Keratinocyte (primary cell): Measurements from ENCODE around the gene CR1L.
"Not testable (repeated sequence)": the region's sequence is repeated elsewhere in the genome, so short reads cannot be mapped to it uniquely, and the experiment has no call there.

ENCODE experiments used
- CTCF ChIP-seq, 3 experiments: IDR thresholded peaks in 1 of 3; conservative IDR thresholded peaks in 1 of 3; optimal IDR thresholded peaks in 1 of 3; 2 replicates in 2 of 3; 3 replicates in 1 of 3; pipeline versions ENCODE3 to v1.5.1; 2011; ENCODE audit warnings: low read length in 3 of 3, mild to moderate bottlenecking in 3 of 3, moderate library complexity in 2 of 3, control low read depth in 1 of 3, inconsistent platforms in 1 of 3; ENCODE audit not compliant: insufficient read depth in 2 of 3; ENCODE audit errors: extremely low read depth in 1 of 3
- EZH2 ChIP-seq: IDR thresholded peaks from one replicate; pipeline ENCODE4 v1.6.1; 2012; ENCODE audit warnings: inconsistent platforms, mild to moderate bottlenecking, low read length, moderate library complexity

DNA sequence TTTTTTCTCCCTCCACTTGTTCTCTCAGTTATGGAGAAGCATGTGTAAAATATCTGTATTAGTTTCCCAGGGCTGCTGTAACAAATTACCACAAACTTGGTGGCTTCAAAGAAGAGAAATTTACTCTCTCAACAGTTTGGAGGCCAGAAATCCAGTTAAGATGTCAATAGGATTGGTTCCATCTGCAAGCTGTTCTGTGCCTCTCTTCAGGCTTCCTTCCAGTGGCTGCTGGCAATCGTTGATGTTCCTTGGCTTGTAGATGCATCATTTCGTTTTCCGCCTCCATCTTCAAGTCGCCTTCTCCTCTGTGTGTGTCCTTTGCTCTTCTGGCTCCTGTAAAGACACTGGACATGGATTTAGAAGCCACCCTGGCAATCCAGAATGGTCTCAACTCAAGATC, 45.6 kb downstream of the CR1L start:
- not testable (repeated sequence) for TF ChIP-seq EZH2; CTCF (optimal IDR thresholded peaks at IDR 0.05 in 1 of 3, IDR thresholded peaks at IDR 0.05 in 1 of 3, conservative IDR thresholded peaks at IDR 0.05 in 1 of 3; ENCODE audit: extremely low read depth in 1 of 3, insufficient read depth in 2 of 3, low read length in 3 of 3)
